H1 (cell line): Measurements from ENCODE around the gene ATP6AP1. TPM values are rescaled to one million over a fixed set of nuclear protein-coding genes. Genes with fewer than 3 reads are reported as not detected.

Experiments used
- CHD7 ChIP-seq: fragments of 300-600 bp; sonication (generic); IDR thresholded peaks from 2 replicates; pipeline ENCODE4 v1.7.1; 2012; ENCODE audit warnings: low read length, moderate library complexity, mild to moderate bottlenecking, inconsistent platforms; ENCODE audit not compliant: insufficient replicate concordance
- EP300 ChIP-seq, 2 experiments: IDR thresholded peaks; 1 replicate in 1 of 2; 2 replicates in 1 of 2; pipeline ENCODE4 v1.6.1; 2011 to 2012; ENCODE audit warnings: low read depth in 2 of 2, low read length in 2 of 2, mild to moderate bottlenecking in 2 of 2, borderline replicate concordance in 1 of 2, inconsistent platforms in 1 of 2, moderate library complexity in 1 of 2
- FOSL1 ChIP-seq: IDR thresholded peaks from 2 replicates; pipeline ENCODE4 v1.6.1; 2011; ENCODE audit warnings: mild to moderate bottlenecking, low read depth, low read length, moderate library complexity; ENCODE audit not compliant: insufficient read depth
- GABPA ChIP-seq: IDR thresholded peaks from 2 replicates; pipeline ENCODE4 v1.6.1; 2011; ENCODE audit warnings: mild to moderate bottlenecking, low read length, moderate library complexity, borderline replicate concordance; ENCODE audit not compliant: insufficient read depth
- JUN ChIP-seq: IDR thresholded peaks from 2 replicates; pipeline ENCODE4 v1.6.1; 2011; ENCODE audit warnings: low read depth, mild to moderate bottlenecking, improper control_type of control experiment, low read length
- SIN3A ChIP-seq, 2 experiments: IDR thresholded peaks in 1 of 2; conservative IDR thresholded peaks in 1 of 2; 2 replicates each; pipeline ENCODE4 v1.6.1; 2011 to 2012; ENCODE audit warnings: low read length in 2 of 2, improper control_type of control experiment in 1 of 2, low read depth in 1 of 2, mild to moderate bottlenecking in 1 of 2
- TBP ChIP-seq: IDR thresholded peaks from 2 replicates; pipeline ENCODE4 v1.6.1; 2011; ENCODE audit warnings: low read depth, low read length, improper control_type of control experiment
- polyA plus RNA-seq, 7 experiments: library from polyadenylated mRNA; depleted of rRNA in 3 of 7; stranded (reverse) in 5 of 7; unstranded in 2 of 7; fragments of >200 nt in 5 of 7; fragments of 200-250 nt in 2 of 7; gene quantifications; 1 replicate in 5 of 7; 2 replicates in 1 of 7; 4 replicates in 1 of 7; pipeline versions ENCODE4 v1.2.1 to v1.2.3, GENCODE V29; 2011 to 2013; ENCODE audit warnings: missing spikeins in 2 of 7, mixed read lengths in 2 of 7
- total RNA-seq: library from RNA; stranded (reverse); fragmentation: NEBNext Ultra II Directional; extraction: Animal tissue kit (Norgen Biotek cat#: 25700); gene quantifications from 2 replicates; pipeline ENCODE4 v1.2.1, GENCODE V29; 2021
- TF ChIP-seq, protein P1 (sequence below), 3 experiments: IDR thresholded peaks; 1 replicate in 2 of 3; 2 replicates in 1 of 3; pipeline versions ENCODE4 v1.5.1 to v1.6.1; 2011; ENCODE audit warnings: low read length in 3 of 3, mild to moderate bottlenecking in 3 of 3, inconsistent platforms in 2 of 3, low read depth in 1 of 3, moderate library complexity in 1 of 3; ENCODE audit not compliant: insufficient read depth in 1 of 3; ENCODE audit errors: control extremely low read depth in 1 of 3

The ATP6AP1 gene
- total and polyA plus RNA-seq, 2 of the 8 experiments (the other 6 are each of a cell fraction or from before 2014, with no cell fraction given), result 44.6 to 80.8 TPM

DNA sequence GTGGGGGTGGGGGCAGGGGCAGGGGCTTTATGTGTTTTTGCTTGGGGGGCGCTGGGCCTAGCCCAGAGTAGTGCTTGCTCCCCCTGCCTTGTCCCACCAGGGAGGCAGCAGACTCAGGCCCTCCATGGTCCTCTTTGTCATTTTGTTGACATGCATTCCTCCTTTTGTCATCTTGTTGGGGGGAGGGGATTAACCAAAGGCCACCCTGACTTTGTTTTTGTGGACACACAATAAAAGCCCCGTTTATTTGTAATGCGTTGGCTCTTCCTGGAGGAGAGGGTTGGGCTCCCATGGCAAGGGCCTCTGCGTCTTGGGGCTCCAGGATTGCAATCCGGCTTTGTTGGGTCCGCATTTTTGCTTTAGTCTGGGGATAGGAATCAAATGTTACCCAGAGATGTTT, 47.2 kb upstream of the ATP6AP1 start (continued):
- TF ChIP-seq CHD7 (no peak), FOSL1 (no peak), GABPA (no peak), TBP (peak; percentile 56), EP300 (IDR thresholded peaks at IDR 0.05; ENCODE audit: borderline replicate concordance in 1 of 2, low read depth in 2 of 2, low read length in 2 of 2) (no peak; a peak in 1 of 3 replicates), SIN3A (conservative IDR thresholded peaks at IDR 0.05 in 1 of 2, IDR thresholded peaks at IDR 0.05 in 1 of 2; ENCODE audit: low read depth in 1 of 2, low read length in 2 of 2) (peak; percentile 56 to 83; a peak in 1 of 4 replicates), JUN (no peak)
- TF ChIP-seq, protein P1, sequence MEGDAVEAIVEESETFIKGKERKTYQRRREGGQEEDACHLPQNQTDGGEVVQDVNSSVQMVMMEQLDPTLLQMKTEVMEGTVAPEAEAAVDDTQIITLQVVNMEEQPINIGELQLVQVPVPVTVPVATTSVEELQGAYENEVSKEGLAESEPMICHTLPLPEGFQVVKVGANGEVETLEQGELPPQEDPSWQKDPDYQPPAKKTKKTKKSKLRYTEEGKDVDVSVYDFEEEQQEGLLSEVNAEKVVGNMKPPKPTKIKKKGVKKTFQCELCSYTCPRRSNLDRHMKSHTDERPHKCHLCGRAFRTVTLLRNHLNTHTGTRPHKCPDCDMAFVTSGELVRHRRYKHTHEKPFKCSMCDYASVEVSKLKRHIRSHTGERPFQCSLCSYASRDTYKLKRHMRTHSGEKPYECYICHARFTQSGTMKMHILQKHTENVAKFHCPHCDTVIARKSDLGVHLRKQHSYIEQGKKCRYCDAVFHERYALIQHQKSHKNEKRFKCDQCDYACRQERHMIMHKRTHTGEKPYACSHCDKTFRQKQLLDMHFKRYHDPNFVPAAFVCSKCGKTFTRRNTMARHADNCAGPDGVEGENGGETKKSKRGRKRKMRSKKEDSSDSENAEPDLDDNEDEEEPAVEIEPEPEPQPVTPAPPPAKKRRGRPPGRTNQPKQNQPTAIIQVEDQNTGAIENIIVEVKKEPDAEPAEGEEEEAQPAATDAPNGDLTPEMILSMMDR (IDR thresholded peaks at IDR 0.05; ENCODE audit: control extremely low read depth in 1 of 3, insufficient read depth in 1 of 3, low read depth in 1 of 3, low read length in 3 of 3), result no peak
